ES-I3 (cell line): ENCODE results near the gene IL10RA.

ENCODE experiments used
- H3K36me3 ChIP-seq: 2 replicates; pipeline ENCODE4 v1.6.1; 2013; ENCODE audit warnings: mild to moderate bottlenecking, low read length, control low read depth, moderate library complexity; ENCODE audit not compliant: insufficient read depth
- H3K4me1 ChIP-seq: 2 replicates; pipeline ENCODE4 v1.6.1; 2013; ENCODE audit warnings: mild to moderate bottlenecking, control low read depth, low read length; ENCODE audit not compliant: insufficient read depth
- H3K9ac ChIP-seq: 2 replicates; pipeline ENCODE4 v1.6.1; 2013; ENCODE audit warnings: low read depth, mild to moderate bottlenecking, low read length, moderate library complexity
- H3K9me3 ChIP-seq: 2 replicates; pipeline ENCODE4 v1.6.1; 2013; ENCODE audit warnings: mild to moderate bottlenecking, low read length, moderate library complexity; ENCODE audit not compliant: control insufficient read depth, insufficient read depth

The IL10RA gene

DNA sequence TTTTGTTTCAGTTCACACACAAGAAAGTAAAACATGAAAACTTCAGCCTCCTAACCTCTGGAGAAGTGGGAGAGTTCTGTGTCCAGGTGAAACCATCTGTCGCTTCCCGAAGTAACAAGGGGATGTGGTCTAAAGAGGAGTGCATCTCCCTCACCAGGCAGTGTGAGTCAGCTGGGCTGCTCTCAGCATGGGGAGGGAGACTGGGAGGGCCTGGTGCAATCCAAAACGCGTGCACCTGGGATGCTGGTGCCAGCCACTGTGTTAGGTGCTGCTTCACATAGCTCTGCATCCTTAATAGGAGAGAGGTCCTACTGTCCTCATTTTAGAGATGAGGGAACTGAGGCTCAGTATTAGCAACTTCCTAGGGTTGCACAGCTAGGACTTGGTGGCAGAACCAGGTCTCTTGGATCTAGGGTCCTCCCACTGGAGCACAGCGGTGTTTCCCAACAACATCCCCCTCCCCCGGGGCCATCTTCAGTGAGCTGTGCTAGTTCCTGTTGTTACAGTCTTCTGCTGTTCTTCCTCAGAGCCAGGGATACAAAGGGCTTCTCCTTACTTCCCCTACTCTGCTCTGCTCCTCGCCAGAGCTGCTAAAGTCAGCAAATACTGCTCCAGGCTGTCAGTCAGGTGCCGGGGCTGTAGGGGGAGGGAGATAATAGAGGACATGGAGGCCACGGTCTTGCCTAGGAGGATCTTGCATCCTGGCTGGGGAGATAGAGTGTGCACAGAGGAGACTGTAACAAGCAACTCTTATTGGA, 8.0 kb downstream of the IL10RA start:
- Histone ChIP-seq H3K36me3 (no peaks in the 10 kb centered on the region), H3K9ac (no peak overlapping the region), H3K9me3 (no peaks in the 10 kb centered on the region), H3K4me1 (no peaks in the 10 kb centered on the region)

- H3K9ac ChIP-seq, result no peak overlapping the region
- no peaks in the 10 kb centered on the region for H3K4me1 ChIP-seq
- no peaks in the 10 kb centered on the region for H3K36me3 ChIP-seq
- no peaks in the 10 kb centered on the region for H3K9me3 ChIP-seq
Observed at GRCh38 chr11:117995472-117995871, 9.3 kb downstream of the IL10RA start.

- H3K9ac ChIP-seq, result no peak overlapping the region
- H3K9me3 ChIP-seq, result no peaks in the 10 kb centered on the region
- H3K4me1 ChIP-seq, result no peaks in the 10 kb centered on the region
- no peaks in the 10 kb centered on the region for H3K36me3 ChIP-seq
Observed at GRCh38 chr11:117996058-117996457, 9.9 kb downstream of the IL10RA start.

GRCh38 chr11:117997406-117997805, 11.2 kb downstream of the IL10RA start:
- peaks cover 3% of the 10 kb centered on the region; the same call in 1 of the 2 replicates for H3K4me1 ChIP-seq
- H3K36me3 ChIP-seq, result no peaks in the 10 kb centered on the region
- no peak overlapping the region for H3K9ac ChIP-seq
- no peaks in the 10 kb centered on the region for H3K9me3 ChIP-seq

GRCh38 chr11:117997823-117998579, 11.8 kb downstream of the IL10RA start:
- no peak overlapping the region for H3K9ac ChIP-seq
- peaks cover 9% of the 10 kb centered on the region for H3K4me1 ChIP-seq
- no peaks in the 10 kb centered on the region for H3K36me3 ChIP-seq
- no peaks in the 10 kb centered on the region for H3K9me3 ChIP-seq

DNA sequence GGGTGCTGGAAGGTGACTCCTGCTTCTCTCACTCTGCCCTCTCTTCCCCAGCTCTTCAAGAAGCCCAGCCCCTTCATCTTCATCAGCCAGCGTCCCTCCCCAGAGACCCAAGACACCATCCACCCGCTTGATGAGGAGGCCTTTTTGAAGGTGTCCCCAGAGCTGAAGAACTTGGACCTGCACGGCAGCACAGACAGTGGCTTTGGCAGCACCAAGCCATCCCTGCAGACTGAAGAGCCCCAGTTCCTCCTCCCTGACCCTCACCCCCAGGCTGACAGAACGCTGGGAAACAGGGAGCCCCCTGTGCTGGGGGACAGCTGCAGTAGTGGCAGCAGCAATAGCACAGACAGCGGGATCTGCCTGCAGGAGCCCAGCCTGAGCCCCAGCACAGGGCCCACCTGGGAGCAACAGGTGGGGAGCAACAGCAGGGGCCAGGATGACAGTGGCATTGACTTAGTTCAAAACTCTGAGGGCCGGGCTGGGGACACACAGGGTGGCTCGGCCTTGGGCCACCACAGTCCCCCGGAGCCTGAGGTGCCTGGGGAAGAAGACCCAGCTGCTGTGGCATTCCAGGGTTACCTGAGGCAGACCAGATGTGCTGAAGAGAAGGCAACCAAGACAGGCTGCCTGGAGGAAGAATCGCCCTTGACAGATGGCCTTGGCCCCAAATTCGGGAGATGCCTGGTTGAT, 12.6 kb downstream of the IL10RA start:
- Histone ChIP-seq H3K9me3 (peaks cover 2% of the 10 kb centered on the region; the same call in 1 of the 2 replicates), H3K9ac (no peak overlapping the region), H3K4me1 (peaks cover 13% of the 10 kb centered on the region), H3K36me3 (no peaks in the 10 kb centered on the region)

DNA sequence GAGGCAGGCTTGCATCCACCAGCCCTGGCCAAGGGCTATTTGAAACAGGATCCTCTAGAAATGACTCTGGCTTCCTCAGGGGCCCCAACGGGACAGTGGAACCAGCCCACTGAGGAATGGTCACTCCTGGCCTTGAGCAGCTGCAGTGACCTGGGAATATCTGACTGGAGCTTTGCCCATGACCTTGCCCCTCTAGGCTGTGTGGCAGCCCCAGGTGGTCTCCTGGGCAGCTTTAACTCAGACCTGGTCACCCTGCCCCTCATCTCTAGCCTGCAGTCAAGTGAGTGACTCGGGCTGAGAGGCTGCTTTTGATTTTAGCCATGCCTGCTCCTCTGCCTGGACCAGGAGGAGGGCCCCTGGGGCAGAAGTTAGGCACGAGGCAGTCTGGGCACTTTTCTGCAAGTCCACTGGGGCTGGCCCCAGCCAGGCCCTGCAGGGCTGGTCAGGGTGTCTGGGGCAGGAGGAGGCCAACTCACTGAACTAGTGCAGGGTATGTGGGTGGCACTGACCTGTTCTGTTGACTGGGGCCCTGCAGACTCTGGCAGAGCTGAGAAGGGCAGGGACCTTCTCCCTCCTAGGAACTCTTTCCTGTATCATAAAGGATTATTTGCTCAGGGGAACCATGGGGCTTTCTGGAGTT, 13.3 kb downstream of the IL10RA start:
- Histone ChIP-seq H3K9me3 (peaks cover 2% of the 10 kb centered on the region; the same call in 1 of the 2 replicates), H3K36me3 (no peaks in the 10 kb centered on the region), H3K4me1 (peaks cover 13% of the 10 kb centered on the region), H3K9ac (no peak overlapping the region)

- Histone ChIP-seq H3K4me1 (peaks cover 13% of the 10 kb centered on the region), H3K36me3 (no peaks in the 10 kb centered on the region), H3K9me3 (peaks cover 2% of the 10 kb centered on the region; the same call in 1 of the 2 replicates), H3K9ac (no peak overlapping the region)
Observed at GRCh38 chr11:118000067-118000849, 14.1 kb downstream of the IL10RA start.

- Histone ChIP-seq H3K9ac (no peak overlapping the region), H3K9me3 (peaks cover 2% of the 10 kb centered on the region; the same call in 1 of the 2 replicates), H3K4me1 (peaks cover 13% of the 10 kb centered on the region), H3K36me3 (no peaks in the 10 kb centered on the region)
Observed at GRCh38 chr11:118000850-118001228, 14.6 kb downstream of the IL10RA start.

GRCh38 chr11:118001494-118001971, 15.3 kb downstream of the IL10RA start:
- no peak overlapping the region for H3K9ac ChIP-seq
- H3K4me1 ChIP-seq, result peaks cover 13% of the 10 kb centered on the region

GRCh38 chr11:118002010-118002540, 15.9 kb downstream of the IL10RA start:
- H3K9ac ChIP-seq, result no peak overlapping the region
- peaks cover 2% of the 10 kb centered on the region; the same call in 1 of the 2 replicates for H3K9me3 ChIP-seq
- no peaks in the 10 kb centered on the region for H3K36me3 ChIP-seq
- H3K4me1 ChIP-seq, result peaks cover 13% of the 10 kb centered on the region

More at GRCh38 chr11:118001494-118001971, 15.3 kb downstream of the IL10RA start:
- Histone ChIP-seq H3K9me3 (peaks cover 2% of the 10 kb centered on the region; the same call in 1 of the 2 replicates), H3K36me3 (no peaks in the 10 kb centered on the region)

- peaks cover 13% of the 10 kb centered on the region for H3K4me1 ChIP-seq
- H3K9me3 ChIP-seq, result peaks cover 2% of the 10 kb centered on the region; the same call in 1 of the 2 replicates
- H3K9ac ChIP-seq, result no peak overlapping the region
- H3K36me3 ChIP-seq, result no peaks in the 10 kb centered on the region
Observed at GRCh38 chr11:118002541-118003423, 16.6 kb downstream of the IL10RA start.
